Stimulated activated CD8-positive, alpha-beta memory T cell treated with anti-CD3 and anti-CD28 coated beads, Interleukin-7, amount 100 ng/mL, for 24 hours (primary cell): Measurements from ENCODE around the gene UNC5B.
"Not testable (repeated sequence)": the region's sequence is repeated elsewhere in the genome, so short reads cannot be mapped to it uniquely, and the experiment has no call there.

Source experiments
- DNase-seq: peaks from one replicate; pipeline ENCODE4 v3.0.0-alpha.2; 2020; ENCODE audit warnings: low read depth

UNC5B gene

DNA sequence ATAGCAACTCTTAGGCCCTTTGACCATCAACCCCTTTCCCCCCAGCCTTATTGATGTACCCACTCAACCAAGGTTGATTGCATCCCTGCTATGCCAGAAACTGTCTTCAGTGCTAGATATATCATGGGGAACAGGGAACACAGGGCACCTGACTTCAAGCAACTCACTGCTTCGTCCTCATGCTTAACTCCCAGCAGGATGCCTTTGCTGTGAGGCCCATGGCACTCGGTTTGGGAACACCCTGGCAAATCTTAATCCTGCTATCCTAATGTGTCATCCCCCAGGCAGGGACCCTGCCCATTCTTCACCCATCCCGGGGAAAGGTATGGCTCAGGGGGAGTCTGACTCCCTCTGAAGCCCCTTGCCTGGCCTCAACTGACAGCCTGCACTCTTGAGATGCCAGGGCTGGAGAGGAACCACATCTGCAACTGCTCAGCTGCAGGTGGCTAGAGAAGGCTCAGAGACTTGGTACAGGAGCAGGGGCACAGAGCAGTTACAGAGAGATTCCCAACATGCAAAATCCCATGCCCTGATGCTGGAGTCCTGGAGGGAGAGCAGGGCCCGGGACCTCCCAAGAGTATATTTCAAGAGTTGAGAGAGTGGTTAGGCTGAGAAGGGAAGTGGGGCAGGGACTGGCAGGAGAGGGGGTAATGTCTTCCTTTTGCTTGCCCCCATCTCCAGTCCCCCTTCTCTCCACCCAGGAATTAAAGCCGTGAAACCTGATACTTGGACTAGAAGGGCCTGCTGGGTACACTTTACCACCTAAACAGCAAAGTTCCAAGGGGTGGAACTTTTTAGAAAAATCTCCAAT is 2.4 kb upstream of the UNC5B start:
- DNase-seq: no peak

- no peak for DNase-seq
Measured at GRCh38 chr10:71210542-71210871, 1.9 kb upstream of the UNC5B start.

DNA sequence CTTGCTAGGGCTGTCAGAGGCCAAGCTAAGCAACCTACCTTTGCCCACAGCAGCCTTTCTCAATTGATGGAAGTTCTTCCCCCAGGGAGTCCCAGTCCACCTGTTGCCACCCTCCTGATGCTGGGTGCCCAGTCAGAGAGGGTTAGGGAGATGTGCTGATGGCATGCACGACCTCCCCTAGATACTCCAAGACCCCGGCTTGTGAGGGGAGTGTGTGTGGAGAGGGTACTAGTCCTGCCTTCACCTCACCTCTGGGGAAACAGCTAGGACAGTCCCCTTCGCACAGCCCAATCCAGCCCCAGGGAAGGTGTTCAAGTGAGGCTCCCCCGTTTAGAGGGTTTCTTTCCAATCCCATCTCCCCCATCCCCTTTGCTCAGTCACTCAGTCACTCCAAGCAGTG is 1.3 kb upstream of the UNC5B start:
- no peak for DNase-seq

DNA sequence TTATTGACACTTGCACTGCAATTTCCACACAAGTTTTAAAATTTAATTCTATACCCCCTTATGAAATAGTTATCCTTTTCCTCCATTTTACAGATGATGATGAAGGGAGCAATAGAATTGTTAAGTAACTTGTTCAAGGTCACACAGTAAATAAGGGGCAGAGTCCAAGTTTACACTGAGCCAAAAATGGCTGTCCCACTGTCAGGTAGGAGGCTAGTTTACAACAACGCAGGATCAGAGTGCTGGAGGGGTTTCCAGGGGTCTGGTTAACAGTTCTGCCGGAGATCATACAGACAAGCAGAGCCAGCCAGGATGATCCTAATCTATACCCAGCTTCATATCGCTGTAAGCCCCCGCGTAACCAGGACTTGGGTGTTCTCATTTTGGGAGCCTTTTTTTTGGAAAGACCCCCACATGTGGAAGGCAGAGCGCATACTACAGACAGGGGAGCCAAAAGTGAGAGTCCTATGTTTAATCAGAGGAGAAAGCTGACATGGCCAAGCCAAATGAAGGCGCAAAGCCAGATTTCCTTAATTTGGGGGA is 524 bp upstream of the UNC5B start:
- no peak for DNase-seq

DNA sequence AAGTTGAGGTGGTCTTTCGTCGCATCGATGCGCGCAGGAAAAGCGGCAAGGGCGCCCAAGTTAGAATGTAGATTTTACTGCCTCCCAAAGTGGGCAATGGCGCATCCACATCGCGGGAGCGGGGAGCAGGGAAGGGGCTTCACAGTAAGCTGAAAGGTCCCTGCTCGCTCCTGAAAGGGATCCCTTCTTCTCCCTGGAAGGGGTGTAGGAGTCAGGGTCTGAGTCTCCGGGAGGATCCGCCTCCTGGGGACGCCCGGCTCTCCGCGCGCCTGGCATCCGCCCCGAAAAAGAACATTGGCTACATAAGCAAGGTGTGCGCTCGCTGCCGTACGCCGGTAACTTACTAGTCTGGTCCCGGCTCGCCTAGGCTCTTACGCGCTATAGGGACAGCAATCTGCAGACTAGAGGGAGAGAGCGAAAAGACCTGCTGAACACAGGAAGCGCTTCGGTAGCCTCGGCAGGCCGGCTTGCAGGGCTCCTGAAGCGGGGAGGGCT is 804 bp downstream of the UNC5B start:
- DNase-seq: no peak

DNA sequence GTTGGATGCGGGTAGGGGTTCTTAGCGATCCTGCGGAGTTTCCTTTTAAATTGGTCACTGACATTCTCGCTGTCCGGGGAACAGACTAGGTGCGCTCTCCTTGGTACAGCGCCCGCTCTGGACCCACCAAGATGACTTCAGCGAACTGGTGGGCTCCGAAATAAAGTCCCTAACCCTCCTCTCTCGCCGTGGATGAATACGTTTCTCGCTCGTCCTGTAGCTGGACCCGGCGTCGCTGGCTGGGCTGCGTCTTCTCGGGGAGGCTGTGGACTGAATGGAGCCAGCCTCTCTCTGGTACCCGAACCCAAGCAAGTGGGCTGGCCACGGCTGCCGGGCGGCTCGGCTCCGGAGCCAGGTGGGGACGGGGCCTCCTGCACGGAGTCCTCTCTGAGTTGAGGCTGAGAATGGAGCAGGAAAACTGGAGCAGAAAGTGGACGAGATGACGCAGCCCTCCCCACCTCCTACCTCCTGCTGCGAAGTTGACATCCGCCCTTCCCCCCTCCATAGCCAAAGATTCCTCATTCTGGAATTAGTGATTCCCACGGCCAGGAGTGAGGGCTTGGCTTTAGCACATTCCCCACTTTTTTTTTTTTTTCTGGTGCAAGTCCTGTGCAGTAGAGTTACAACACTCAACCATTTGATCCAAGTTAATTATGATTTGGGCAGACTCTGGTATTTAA is 1.5 kb downstream of the UNC5B start:
- DNase-seq: no peak

GRCh38 chr10:71214641-71215559 is 2.5 kb downstream of the UNC5B start:
- no peak for DNase-seq

DNA sequence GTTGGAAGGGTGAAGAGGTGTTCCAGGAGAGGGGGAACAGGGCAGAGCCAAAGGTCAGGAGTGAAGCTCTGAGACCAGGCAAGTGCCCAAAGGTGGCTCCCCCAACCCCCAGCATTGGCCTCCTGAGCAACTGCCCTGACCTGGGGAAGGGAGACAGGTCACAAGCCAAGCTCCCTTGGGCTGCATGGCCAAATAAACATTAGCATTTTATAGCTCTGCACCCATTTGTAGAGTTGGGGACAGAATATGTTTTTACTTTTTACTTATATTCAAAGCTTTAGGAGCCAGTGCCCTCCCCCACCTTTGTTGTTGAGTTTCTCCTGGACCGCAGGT is 4.0 kb downstream of the UNC5B start:
- no peak for DNase-seq

DNA sequence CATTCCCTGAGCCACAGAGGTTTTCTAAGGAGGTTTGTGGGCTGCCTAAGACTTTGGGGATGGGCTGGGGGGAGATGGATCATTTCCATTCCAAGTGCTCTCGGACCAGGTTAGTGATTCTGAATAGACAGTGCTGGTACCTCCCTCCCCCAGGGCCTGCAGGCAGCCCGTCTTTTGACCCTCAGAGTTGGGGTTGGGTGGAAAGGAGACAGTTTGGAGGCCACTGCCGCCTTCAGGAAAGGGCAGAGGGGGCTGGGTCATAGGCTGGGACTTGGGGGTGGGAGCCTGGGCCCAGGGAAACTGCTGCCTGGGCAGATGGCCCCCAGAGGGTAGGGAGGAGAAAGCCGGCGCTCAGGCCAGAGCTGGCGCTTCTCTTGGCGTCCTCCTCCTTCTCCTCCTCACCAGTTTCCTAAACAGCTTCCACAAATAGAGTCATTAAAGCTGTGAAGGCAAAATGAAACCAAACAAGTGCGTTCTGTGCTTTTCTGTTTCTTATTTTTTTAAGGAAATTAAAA is 4.4 kb downstream of the UNC5B start:
- no peak for DNase-seq

DNA sequence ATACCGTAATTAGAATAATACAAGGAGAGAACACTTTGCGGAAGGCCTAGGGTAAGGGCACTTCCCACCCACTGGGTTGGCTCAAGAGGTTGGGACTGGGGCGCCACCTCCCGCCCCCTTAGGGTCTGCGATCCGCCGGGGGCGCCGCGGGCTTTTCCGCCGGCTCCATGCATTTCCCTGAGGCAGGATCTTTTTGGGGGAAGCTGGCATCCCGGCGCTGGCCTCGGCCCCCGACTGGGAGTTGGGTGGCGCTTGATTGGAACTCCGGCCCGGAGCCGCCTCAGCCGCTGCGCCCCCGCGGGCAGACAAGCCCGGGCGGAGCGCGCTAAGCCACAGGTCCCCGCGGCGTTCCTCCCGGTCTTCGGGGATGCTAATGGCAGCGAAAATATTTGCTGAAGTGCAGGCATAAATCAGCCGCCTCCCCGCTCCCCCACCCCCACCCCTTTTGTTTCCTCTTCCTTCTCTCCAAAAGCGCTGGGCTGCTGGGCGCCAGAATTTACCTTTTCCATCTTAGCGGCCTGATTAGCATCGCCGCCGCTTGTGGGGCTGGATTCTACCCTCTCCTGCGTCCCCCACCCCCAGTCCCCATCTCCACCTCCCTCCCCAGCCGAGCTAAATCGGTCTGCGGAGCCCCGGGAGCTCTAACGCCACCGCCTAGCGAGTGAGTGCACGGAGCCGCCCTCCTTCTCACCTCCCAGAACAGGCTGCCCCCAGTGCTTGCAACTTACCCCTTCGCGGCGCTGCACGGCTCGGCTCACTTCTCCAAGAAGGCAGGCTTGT is 5.1 kb downstream of the UNC5B start:
- DNase-seq: no peak

DNA sequence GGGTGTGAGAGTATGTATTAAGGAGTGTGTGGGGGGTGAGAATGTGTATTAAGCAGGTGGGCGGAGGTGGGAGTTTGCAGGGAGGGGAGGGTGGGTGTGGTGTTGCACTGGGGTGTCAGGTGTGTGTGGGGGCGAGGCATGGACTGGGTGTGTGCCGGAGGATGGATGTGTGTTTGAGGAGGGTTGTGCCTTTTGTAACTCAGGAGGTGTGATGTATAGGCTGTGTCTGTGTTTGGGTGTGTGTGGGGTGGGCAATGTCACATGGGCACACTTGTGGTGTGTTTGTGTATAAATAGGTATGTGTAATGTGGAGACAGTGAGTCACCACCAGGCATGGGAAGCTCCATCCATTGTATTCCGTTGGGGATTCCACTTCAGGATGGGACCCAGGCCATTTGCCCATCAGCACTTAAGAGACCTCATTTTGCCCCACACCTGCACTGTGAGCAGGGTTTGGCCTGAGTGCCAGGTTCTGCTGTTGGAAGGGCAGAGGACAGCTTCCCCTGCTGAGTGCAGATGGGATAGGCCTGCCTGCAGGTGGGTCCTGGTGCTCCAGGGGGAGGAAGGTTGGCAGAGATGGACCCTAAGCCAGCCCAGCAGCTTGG is 5.8 kb downstream of the UNC5B start:
- DNase-seq: no peak

GRCh38 chr10:71218651-71219050 is 6.3 kb downstream of the UNC5B start:
- no peak for DNase-seq

- not testable (repeated sequence) for DNase-seq
Measured at GRCh38 chr10:71219236-71219917, 7.0 kb downstream of the UNC5B start.

- DNase-seq: no peak
Measured at GRCh38 chr10:71219918-71220688, 7.7 kb downstream of the UNC5B start.

- DNase-seq: no peak
Measured at GRCh38 chr10:71220689-71221540, 8.5 kb downstream of the UNC5B start.

DNA sequence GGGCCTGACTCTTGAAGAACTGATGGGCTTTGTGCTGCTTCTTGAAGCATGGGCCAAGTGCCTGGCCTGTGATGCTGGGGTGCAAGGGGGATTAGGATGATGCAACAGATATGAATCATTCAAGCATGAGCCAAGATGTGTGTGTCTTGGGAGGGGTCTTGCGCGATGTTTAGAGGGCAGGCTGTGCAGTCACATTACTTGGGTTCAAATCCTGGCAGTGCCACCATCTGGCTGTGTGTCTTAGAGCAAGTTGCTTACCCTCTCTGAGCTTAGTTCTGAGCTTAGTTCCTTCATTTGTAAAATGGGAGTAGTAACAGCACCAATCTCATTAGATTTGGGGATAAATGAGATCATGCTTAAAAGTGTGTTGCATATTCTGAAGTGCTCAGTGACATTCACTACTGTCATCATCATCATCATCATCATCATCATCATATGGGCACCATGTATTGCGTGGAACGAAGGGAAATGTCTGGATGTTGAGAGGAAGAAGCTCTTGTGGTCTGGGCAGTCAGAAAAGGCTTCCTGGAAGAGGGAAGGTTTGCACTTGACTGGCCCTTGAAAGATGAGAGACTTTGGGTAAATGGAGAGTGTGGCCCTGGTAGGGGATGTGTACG is 9.3 kb downstream of the UNC5B start:
- DNase-seq: no peak

DNA sequence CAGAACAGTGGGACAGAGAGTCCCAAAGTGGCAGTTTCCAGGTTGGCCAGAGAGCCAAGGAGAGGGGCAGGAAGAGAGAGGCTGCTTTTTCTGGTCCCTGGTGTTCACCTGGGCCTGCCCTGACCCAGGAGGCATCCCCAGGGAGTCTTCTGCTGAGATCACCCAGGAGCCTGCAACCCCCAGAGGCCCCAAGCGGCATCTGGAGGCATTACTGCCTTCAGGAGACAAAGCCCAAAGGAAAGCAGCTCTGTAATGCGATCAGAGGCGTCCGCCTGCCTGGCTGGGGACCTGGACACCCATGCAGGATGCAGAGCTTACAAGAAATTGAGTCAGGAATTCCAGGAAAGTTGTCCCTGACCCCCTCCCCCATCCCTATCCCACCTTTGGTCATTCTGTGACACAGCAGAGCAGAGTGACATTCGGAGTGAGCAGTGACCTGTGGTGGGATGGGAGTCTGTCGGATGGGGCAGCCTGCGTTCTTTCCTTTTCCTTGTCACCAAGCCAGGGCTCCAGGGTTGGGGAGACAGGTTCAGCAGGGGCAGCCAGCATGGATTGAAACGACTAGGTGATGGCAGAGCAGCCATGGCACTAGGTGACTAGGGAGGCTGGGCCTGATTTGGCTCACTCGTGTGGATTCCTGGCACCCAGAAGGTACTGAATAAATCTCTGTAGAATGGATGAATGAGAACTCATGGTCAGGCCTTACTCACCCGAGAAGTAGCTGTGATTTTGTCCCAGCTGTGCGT is 10.4 kb downstream of the UNC5B start:
- no peak for DNase-seq
